ENCODE results near the gene ERFE.

The ERFE gene

DNA sequence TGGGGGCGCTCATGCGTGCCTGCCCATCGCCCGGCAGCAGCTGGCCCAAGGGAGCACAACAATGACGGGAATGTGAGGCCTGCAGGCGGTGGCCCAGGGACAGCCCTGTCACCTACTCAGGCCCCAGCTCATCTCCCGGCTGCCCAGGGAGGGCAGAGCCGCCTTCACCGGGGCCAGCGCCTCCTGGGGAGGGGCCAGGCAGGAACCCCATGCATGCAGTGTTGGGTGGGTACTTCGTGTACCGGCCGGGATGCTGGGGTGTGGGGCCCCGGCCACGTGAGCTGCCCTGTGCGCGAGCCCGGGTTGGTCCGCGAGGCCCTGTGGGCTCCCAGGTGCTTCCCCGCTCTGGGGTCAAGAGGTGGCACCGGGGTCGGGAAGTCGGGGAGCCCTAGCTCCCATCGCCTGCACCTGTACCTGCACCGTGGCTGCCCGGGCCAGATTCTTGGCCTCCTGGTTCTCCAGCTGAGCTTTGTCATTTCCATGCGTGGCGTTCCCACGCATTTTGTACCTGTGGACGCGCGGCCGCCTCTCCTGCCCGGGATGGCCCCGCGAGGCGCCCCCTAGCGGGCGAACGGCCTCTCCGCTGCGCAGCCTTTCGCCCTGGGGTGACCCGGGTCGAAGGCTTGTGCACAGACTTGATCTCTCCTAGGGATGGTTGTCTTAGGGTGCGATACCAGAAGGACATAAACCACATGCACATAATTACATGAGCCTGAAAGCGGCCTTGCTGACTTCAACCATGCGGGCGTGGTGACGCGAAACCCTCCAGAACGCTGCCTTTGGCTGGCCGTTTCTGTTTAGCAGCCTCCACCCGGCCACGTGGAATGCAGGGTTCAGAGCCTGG is 19.4 kb upstream of the ERFE start:
- no peak for DNase-seq (ENCODE audit: low read depth)

DNA sequence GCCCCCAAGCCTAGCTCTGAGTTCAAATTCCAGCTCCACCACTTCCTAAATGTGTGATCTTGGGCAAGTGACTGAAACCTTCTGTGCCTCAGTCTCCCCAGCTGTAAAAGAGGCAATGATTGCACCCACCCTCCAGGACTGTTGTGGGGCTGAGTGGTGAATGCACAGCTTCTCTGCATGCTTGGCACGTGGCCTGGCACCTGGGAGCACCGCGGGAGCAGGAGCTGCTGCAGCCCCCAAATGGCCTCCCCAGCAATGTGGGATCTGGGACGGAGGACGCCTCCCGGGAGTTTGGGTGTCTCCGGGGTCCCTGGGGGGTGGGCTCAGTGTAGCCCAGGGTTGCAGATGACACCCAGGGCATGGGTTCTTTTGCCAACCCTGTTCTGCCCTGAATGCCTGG is 18.7 kb upstream of the ERFE start:
- DNase-seq (ENCODE audit: low read depth): no peak

DNA sequence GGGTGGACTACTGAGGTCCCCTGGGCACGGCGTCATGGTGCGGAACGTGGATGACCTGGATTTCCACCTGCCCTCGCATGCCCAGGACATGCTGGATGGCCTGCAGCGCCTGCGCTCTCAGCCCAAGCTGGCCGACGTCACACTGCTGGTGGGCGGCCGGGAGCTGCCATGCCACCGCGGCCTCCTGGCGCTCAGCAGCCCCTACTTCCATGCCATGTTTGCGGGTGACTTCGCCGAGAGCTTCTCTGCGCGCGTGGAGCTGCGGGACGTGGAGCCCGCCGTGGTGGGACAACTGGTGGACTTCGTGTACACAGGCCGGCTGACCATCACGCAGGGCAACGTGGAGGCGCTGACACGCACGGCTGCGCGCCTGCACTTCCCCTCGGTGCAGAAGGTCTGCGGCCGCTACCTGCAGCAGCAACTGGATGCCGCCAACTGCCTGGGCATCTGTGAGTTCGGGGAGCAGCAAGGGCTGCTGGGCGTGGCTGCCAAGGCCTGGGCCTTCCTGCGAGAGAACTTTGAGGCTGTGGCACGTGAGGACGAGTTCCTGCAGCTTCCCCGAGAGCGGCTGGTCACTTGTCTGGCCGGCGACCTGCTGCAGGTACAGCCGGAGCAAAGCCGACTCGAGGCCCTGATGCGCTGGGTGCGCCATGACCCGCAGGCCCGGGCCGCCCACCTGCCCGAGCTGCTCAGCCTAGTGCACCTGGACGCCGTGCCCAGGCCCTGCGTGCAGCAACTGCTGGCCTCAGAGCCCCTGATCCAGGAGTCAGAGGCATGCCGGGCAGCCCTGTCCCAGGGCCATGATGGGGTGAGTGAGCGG is 17.8 kb upstream of the ERFE start:
- DNase-seq (ENCODE audit: low read depth): no peak

DNA sequence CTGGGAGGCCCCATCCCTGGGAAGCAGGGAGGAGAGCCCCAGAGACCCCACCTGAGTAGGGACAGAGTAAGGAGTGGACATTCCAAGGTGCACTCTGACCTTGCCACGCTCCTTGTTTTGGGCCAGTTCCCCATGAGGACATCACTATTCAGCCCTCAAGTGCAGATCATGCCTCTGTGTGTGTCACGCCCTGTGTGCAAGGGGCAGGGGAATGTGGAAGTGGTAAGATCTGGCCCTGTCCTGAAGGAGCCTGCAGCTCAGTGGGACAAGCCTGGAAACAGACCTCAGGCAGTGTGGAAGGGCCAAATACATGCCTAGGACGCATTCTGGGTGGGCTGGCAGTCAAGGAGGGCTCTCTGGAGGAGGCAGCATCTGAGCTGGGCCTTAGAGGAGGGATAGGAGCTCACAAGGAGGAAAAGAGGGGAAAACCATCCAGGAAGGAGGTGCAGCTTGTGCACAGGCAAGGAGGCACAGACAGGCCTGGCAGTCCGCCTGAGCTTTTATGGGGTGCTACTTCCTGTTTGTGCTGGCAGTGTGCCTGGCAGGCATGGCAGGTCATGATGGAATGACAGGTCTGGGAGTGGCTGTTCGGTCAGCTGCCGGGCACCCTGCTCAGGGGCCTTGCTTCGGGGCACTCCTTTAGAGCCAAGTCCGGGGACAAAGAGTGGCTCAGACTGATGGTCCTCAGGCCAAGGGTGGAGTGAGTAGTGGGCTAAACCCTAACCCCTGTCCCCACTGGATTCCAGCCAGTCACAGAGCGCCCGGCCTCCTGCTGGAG is 17.0 kb upstream of the ERFE start:
- DNase-seq (ENCODE audit: low read depth): no peak

DNA sequence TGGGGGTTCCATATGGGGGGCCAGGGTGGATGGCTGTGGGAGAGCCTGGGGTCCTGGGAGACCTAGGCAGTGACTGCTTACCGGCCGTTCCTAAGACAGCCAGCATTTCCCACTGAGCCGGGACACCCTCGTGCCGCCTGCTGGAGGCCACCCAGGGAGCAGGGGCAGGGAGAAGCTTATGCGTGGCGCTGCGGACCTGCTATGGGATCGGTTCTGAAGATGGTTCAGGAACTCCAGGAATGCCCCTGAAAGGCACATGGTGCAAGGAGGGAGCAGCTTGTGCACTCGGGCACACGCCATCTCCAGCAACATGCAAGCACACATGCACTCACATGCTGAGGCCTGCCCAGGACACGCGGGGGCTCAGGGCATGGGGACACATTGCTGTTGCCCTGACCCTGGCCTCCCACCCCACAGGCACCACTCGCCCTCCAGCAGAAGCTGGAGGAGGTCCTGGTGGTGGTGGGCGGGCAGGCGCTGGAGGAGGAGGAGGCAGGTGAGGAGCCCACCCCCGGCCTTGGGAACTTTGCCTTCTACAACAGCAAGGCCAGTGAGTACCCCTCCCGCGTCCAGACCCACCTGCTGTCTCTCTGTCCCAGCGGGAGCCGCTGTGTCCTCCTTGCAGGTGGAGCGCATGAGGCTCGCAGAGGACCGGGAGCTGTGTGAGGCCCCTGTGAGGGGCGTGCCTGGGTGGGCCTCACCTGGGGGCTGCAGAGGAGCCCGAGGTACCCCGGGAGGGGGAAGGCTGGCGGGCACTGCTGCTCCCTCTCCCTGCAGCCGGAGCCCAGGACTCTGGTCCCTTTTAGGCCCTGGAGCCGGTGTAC is 16.2 kb upstream of the ERFE start:
- DNase-seq (ENCODE audit: low read depth): no peak

DNA sequence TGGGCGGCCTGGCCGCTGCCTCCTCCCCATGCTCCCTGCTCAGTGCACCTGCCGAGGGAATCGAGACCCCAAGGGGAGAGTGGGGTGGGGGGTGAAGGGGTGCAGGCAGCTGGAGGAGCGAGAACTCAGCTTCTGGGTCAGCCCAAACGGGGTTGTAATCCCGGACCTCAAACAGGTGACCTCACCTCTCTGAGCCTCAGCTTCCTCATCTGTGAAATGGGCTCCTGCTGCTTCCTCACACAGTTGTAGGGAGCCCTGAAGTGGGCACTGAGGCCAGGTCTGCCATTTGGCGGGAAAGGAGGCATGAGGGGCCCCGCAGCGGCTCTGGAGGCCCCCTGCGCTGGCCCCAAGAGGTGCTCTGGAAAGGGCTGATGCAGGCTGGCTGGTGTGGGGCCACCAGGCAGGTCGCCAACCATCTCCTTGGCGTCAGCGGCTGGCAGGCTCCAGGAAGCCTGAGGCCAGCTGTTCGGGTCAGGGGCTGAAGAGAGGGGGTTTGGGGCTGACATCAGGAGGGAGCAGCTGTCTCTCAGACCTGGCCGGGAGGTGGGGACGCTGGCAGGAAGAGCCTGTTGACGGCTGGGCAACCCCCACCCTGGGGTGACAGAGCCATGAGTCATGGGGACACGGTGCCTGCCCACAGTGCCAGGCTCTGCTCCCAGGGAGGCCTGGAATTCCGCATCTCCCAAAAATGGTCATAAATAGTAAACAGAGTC is 15.4 kb upstream of the ERFE start:
- no peak for DNase-seq (ENCODE audit: low read depth)

DNA sequence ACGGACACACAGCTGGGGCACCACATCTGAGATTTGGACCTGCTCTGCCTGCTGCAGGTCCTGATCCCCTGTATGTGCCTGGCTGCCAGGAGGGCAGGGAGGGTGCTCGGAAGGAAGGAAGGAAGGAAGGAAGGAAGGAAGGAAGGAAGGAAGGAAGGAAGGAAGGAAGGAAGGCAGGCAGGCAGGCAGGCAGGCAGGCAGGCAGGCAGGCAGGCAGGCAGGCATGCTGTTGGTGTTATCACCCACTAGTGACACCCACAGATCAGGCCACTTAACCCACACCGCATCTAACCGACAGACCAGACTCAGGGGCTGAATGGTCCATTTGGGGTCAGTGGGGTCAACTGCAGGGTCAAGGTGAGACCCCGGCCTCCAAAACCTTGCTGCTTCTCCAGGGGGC is 14.5 kb upstream of the ERFE start:
- DNase-seq (ENCODE audit: low read depth): no peak

DNA sequence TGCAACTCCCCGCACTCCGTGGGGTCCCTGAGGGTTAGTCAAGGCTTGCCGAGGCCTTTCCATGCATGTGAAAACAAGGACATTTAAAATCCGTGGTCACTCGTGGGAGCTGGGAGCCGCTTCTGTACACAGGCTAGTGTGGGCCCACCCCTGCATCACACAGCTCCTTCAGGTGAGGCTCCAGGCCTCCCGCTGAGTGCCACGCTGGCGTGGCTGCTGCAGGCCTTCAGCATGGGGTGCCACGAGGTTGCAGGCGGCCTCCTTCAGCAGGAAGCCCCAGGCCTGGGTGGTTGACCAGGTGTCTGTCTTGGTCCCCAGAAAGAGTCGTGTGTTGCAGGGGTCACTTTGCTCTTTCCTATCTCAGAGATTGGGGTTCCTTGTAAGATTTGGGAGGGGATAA is 13.7 kb upstream of the ERFE start:
- DNase-seq (ENCODE audit: low read depth): no peak

DNA sequence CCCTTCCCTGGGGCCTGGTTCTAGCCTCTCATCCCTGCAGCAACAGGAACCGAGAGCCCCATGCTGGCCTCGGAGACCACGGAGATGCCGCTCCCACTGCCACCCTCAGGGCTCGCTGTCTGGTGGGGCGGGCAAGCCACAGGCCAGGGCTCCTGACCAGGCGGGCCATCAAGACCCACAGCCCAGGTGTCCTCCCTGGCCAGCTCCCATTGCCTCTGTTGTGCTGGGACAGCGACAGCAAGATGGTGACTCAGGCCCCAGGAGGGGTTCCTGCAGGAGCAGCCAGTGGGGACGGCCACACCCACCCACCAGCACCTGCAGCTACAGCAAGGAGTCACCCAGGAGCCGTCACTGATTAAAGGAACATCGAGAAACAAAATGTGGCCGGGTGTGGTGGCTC is 12.9 kb upstream of the ERFE start:
- DNase-seq (ENCODE audit: low read depth): no peak

DNA sequence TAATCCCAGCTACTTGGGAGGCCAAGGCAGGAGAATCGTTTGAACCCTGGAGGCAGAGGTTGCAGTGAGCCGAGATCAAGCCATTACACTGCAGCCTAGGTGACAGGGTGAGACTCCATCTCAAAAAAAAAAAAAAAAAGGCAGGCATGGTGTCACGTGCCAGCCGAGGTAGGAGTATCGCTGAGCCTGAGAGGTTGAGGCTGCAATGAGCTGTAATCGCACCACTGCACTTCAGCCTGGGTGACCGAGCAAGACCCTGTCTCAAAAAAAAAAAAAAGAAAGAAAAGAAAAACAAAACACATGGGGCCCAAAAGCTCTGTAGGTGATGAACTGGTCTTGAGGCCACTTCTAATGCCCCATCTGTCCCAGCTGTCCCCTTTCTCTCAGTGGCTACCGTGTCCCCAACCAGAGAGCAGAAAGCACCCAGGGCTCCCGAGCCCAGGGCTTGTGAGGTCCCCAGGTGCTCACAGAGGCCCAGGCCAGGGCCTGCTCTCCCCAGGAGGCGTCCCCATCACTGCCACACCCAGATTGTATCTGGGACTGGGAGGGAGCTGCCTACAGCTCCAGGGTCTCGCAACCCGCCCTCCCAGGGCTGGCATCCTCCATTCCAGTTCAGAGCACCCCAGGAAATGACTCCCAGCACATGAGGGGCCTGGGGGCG is 11.8 kb upstream of the ERFE start:
- DNase-seq (ENCODE audit: low read depth): no peak

DNA sequence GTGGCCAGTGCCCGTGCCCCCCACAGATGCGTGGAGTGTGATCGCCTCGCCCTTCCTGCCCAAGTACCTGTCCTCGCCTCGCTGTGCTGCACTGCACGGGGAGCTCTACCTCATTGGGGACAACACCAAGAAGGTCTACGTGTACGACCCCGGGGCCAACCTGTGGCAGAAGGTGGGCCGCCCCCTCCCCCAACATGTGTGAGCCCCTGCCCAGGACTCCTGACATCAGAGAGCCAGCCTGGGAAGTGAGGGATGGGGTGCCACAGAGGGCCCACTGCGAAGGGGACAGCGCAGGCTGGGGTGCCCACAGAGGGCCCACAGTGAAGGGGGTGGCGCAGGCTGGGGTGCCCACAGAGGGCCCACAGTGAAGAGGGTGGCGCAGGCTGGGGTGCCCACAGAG is 9.8 kb upstream of the ERFE start:
- DNase-seq (ENCODE audit: low read depth): no peak

DNA sequence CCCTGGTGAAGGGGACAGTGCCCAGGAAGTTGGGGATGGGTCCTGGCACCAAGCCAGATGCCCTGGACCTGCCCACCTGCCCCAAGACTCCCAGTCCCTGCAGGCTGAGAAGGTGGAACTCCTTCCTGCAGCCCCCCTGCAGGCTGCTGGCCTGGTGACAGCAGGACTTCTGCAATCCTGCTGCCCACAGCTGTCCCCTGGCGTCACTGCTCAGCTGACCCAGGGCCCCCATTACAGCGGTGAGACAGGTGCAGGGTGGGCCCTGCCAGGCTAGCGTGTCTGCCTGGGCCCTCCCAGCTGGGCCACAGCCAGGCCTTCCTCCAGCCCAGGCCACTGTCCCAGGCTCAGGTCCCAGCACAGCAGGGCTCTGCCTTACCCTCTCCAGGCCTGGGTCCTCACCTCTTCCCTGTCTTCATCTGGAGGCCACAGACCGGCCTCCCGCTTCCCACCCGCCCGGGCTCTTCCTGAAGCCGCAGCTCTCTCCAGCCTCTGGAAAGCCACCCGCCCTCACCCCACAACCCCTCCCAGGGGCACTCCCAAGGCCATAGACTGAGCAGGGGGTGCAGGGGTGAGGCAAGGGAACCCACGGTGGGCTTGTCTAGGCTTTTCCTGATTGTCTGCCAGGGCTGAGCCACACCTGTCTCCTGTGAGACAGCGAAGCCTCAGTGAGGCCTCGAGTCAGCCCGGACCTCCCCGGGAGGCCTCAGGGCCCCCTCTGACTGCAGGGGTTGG is 8.8 kb upstream of the ERFE start:
- no peak for DNase-seq (ENCODE audit: low read depth)

DNA sequence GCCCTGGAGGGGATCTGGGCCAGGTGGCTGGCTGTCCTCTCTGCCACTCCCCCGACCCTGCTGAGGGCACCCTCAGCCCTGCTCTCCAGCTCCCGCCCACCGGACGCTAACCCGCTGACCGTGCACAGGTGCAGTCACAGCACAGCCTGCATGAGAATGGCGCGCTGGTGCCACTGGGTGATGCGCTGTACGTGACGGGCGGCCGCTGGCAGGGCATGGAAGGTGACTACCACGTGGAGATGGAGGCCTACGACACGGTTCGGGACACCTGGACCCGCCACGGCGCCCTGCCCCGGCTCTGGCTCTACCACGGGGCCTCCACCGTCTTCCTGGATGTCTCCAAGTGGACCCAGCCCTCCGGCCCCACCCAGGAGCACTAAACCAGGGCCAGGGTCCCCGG is 8.1 kb upstream of the ERFE start:
- no peak for DNase-seq (ENCODE audit: low read depth)

DNA sequence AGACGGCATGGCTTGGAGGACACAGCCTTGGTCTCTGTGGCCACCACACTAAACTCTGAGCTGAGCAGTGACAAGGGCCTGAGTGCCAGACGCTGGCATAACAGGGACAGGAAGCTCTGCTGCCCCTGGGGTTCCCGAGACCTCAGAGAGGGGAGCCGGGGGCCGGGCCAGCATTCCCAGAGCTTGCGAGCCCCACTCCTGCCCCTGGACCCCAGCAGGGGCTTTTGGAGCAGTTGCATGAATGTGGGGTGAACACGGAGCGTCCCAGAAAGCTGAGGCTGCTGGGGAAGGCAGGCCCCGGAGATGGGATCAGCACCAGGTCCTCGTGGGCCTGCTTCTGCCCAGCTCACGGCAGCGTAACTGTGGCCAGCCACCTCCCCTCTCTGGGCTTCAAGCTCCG is 7.6 kb upstream of the ERFE start:
- DNase-seq (ENCODE audit: low read depth): no peak

DNA sequence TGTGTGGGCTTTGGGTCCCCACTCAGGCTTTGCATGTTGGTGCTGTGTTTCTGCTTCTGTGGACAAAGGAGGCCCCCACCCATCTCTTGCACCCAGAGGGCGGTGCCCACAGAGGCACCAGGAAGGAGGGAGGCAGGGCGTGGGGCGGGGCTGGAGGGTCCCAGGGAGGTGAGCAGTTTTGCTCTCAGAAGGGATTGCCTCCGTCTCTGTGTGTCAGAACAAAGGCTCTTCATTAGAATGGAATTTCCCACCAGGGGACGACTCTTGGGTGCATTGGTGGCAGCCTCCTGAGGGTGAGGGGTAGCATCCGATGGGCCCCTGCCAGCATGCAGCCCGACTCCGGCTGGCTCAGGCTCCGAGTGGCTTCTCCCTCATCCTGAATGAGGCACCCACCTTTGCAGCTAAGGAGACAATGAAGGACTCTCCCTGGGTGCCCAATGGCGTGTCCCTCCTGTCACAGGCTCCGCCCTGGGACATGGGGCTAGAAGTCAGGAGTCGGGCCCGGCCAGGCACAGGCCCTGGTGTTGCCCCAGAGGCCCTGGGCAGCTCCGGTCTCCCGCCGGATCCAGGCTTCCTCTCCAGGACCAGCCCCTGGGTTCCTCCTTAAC is 7.0 kb upstream of the ERFE start:
- DNase-seq (ENCODE audit: low read depth): no peak

DNA sequence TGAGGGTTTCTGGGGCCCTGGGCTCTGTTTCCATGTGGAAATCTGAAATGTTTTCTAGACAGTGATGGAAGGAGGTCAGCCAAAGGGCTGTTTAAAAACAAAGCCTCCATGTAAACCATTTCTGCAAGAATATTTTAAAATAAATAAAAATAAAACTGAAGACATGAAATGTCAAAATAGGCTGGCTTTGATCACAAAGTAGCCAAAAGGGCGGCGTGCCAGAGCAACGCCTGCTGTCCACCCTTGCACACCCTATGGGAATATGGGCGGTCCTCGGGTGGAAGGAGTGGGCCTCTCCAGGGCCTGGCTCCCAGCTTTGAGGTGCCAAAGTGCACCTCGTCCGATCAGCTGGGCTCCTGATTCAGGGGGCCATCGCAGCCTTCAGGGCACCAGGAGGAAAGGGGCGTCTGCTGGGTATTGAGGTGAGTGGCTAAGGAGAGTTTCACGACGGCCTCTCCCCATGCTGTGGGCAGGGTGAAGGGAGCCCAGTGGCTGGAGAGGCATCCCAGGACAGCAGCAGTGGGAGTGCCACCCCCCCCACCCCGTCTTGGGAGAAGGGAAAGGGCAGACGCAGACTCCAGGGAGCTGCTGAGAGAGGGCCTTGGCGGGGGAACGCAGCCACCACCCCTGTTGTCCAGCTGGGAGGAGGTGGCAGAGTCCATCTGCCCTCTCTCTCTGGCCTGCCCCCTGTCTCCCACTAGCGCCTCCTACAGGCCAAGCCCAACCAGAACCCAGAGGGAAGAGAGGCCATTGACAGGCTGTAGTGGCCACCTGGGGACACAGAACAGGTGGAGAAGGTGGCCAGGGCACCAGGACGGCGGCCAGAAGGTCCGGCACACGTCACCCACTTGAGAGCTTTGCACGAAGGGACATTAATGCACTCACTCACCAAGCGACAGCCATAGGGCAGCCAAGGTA is 5.7 kb upstream of the ERFE start:
- DNase-seq (ENCODE audit: low read depth): no peak

DNA sequence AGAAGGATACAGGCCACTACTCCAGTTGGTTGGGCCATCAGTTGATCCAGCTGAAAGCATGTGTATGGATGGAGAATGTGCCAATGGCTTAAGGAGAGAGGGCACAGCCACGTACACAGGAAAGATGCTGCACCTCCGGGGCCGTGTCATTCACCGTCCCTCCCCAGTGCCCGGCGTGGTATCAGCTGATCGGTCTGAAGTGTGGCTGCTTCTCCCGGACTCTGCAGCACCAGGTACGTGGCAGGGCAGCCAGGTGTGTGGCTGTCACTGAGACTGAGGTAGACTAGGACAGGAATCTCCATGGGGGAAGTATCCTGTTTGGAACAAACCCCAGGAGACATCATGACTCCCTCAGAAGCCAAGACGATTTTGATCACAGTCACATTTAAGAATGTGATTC is 4.2 kb upstream of the ERFE start:
- DNase-seq (ENCODE audit: low read depth): no peak

DNA sequence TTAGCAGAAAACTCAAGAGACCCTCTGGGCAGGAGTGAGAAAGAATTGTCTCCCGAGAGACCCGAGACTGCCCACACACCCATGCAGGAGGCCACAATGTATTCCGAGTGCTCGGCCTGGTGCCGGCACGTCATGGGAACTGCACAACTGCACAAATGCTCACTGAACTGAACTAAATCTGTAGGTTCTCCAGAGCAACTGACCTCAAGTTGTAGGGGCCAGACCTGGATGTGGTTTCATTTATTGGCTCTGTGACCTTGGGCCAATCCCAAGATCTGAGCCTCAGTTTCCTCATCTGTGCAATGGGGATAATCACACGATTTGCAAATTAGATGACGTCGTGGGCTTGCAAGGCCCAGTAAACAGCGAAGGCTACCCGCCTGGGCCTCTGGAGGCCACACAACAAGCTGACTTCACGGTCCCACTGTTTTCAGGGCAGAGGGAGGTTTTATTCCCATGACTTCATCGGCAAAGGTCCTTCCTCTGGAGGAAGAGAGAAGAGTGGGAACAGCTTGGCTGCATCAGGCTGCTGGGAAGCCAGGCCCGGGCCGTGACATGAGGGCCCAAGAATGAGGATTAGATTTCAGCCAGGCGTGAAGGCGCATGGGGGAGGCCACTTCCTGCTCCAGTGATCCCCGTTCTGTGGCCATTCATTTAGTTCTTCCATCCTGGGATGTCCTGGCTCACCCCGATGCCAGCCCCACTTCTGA is 3.6 kb upstream of the ERFE start:
- DNase-seq (ENCODE audit: low read depth): no peak
